Measurements from ENCODE around the gene DROSHA.
"Not testable (repeated sequence)": the region's sequence is repeated elsewhere in the genome, so short reads cannot be mapped to it uniquely, and the experiment has no call there.

DROSHA gene

GRCh38 chr5:31415009-31415923 is 116.6 kb downstream of the DROSHA start:
- DNase-seq: no peak

- no peak for DNase-seq
Measured at GRCh38 chr5:31413030-31413812, 118.7 kb downstream of the DROSHA start.

GRCh38 chr5:31412324-31412723 is 119.6 kb downstream of the DROSHA start:
- DNase-seq: no peak

- no peak for DNase-seq
Measured at GRCh38 chr5:31410089-31410488, 121.8 kb downstream of the DROSHA start.

GRCh38 chr5:31408814-31409213 is 123.1 kb downstream of the DROSHA start:
- DNase-seq: no peak

GRCh38 chr5:31407921-31408693 is 123.8 kb downstream of the DROSHA start:
- no peak for DNase-seq

GRCh38 chr5:31404325-31404724 is 127.6 kb downstream of the DROSHA start:
- no peak for DNase-seq

- no peak for DNase-seq
Measured at GRCh38 chr5:31401691-31402090, 130.2 kb downstream of the DROSHA start.

- DNase-seq: no peak
Measured at GRCh38 chr5:31397926-31398557, 133.9 kb downstream of the DROSHA start.

GRCh38 chr5:31396611-31397295 is 135.1 kb downstream of the DROSHA start:
- no peak for DNase-seq

- DNase-seq: not testable (repeated sequence)
Measured at GRCh38 chr5:31395450-31396045, 136.3 kb downstream of the DROSHA start.

- DNase-seq: no peak
Measured at GRCh38 chr5:31393126-31393525, 138.8 kb downstream of the DROSHA start.

- DNase-seq: no peak
Measured at GRCh38 chr5:31392061-31392460, 139.8 kb downstream of the DROSHA start.

- no peak for DNase-seq
Measured at GRCh38 chr5:31390256-31390655, 141.6 kb downstream of the DROSHA start.

GRCh38 chr5:31385774-31386537 is 145.9 kb downstream of the DROSHA start:
- DNase-seq: no peak

GRCh38 chr5:31383734-31384133 is 148.2 kb downstream of the DROSHA start:
- DNase-seq: no peak

- DNase-seq: no peak
Measured at GRCh38 chr5:31382051-31382878, 149.6 kb downstream of the DROSHA start.

GRCh38 chr5:31381299-31381698 is 150.6 kb downstream of the DROSHA start:
- DNase-seq: no peak

- no peak for DNase-seq
Measured at GRCh38 chr5:31380049-31380448, 151.8 kb downstream of the DROSHA start.

- no peak for DNase-seq
Measured at GRCh38 chr5:31378838-31379237, 153.1 kb downstream of the DROSHA start.
